Suppressor macrophage (primary cell): ENCODE results near the gene SPINDOC.
"Not testable (repeated sequence)": the region's sequence is repeated elsewhere in the genome, so short reads cannot be mapped to it uniquely, and the experiment has no call there.

Experiments used
- DNase-seq, 4 experiments: peaks; one replicate each; pipeline ENCODE4 v3.0.0-alpha.2; 2020 to 2022

The SPINDOC gene

DNA sequence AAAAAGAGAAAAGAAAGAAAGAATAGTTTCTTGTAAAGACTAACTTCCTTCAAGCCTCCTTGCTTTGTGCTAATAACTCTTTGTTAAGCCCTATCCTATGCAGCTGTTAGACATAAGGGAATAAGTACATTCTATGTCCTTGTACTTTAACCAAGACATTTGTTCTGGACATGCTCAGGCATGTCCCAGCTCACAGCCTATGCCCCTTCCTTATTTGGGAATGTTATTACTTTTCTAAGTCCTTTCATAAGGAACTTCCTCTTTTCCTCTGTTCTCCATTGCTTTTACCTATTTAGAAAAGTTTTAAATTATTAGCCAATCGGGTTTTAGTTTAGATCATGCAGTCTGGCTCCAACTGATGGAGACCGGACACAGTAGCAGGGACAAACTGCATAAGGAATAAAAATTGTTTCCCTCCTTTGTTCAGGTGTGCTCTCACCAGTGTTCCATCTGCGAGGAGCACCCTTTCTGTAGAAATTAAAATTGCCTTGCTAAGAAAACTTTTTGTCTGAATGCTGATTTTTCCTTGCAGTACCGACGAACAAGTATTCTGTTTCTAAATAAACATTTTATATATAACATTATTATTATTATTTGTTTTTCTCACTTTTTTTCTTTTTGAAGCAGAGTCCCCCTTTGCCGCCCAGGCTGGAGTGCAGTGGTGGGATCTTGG lies 21.6 kb upstream of the SPINDOC start:
- DNase-seq, result no peak

DNA sequence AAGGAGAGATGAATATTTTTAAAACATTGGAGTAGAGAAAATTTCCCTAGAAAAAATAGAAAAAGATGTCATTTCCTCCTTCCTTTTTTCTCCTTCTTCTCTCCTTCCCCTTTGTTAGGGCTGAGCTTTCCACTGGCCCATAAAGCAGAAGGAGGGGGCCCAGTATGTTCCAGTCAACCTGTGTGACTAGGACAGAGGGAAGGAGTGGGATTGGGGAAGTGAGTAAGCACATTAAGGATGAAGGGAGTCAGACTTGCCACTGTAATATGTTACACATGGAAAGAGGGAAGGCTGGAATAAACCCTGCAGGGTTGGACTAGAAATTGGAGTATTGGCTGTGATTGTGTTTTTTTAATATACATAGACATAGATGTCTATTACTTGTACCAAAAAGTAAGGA lies 20.1 kb upstream of the SPINDOC start:
- peak; percentile 59 to 82 (median 67) for DNase-seq

DNA sequence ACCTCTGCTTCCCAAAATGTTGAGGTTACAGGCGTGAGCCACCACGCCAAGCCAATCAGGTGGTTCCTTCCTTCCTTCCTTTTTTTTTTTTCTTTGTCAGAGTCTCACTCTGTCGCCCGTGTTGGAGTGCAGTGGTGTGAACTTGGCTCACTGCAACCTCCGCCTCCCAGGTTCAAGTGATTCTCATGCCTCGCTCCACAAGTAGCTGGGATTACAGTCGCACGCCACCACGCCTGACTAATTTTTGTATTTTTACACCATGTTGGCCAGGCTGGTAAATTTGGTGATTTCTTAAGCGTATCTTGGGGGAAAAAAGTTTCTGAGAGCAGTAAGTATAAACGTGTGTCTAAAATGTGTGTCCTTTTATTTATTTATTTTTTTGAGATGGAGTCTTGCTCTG lies 18.2 kb upstream of the SPINDOC start:
- no peak for DNase-seq

GRCh38 chr11:63800921-63801320 lies 12.3 kb upstream of the SPINDOC start:
- no peak for DNase-seq

DNA sequence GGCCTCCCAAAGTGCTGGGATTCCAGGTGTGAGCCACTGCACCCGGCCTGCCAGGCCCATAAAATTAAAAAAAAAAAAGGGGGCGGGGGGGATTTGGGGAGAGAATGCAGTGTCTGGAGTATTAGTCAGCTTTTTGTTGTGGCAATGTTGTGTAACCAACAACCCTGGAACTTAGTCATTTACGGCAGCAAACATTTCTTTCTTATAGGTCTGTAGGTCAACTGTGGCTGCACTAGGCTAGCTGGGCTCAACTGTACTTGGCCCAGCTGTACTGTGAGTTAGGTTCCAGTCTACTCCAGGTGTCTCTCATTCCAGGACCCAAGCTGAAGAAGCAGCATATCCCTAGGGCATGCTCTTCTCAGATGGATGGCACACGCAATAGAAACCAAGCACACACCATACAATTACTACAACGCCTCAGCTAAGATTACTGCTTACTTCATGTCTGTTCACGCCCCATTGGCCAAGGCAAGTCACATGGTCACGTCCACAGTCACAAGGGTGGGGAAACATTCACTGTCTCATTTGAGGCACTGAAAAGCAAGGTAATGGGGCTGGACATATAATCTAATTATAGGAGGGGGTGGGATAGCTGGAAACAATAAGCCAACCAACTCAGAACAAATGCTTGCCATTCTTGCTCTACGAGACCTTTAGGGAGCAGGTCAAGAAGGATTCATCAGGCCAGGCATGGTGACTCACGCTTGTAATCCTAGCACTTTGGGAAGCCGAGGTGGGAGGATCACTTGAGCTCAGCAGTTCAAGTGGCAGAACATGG lies 10.4 kb upstream of the SPINDOC start:
- no peak for DNase-seq

DNA sequence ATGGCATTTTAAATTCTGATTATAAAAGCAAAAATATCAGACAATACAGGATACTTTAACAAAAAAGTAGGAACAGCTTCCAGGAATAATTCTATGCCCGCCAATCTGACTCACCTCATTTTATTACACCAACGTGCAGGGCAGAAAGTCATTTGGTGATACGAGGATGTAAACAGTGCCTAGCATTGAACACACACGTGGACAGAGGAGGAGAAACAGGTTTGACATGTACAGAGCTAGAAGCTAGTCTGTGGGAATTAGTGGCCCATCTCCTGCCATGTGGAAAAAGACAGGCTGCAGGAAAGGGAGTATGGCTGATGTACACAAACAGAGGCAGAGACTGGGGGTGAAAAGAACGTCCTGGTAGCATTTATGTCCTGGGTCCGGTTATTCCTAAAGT lies 9.0 kb upstream of the SPINDOC start:
- DNase-seq, result no peak

- no peak for DNase-seq
Measured at GRCh38 chr11:63805844-63806415, 7.3 kb upstream of the SPINDOC start.

GRCh38 chr11:63810383-63810782 lies 2.9 kb upstream of the SPINDOC start:
- DNase-seq, result not testable (repeated sequence)

DNA sequence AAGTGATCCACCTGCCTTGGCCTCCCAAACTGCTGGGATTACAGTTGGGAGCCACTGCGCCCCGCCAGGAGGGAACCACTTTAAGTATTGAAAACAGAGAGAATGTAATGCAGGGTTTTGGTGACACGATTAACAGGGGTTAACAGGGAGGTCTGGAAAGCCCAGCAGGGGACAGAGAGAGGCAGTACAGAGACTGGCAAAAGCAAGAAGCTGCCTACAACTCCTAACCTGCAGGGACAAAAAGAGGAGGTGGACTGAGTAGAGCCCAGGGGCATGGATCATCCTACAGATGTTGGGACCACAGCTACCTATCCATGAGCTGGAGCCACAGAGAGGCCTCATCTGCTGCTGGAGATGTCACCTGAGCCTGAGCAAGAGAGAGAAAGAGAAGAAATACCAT lies 1.7 kb upstream of the SPINDOC start:
- no peak for DNase-seq

- peak; percentile 30 to 70 (median 40) for DNase-seq
Measured at GRCh38 chr11:63813563-63814382, 517 bp downstream of the SPINDOC start.

- DNase-seq, result no peak
Measured at GRCh38 chr11:63814383-63814736, 1.1 kb downstream of the SPINDOC start.

GRCh38 chr11:63816166-63816565 lies 2.9 kb downstream of the SPINDOC start:
- peak in 1 of 4 experiments; percentile 29 for DNase-seq

DNA sequence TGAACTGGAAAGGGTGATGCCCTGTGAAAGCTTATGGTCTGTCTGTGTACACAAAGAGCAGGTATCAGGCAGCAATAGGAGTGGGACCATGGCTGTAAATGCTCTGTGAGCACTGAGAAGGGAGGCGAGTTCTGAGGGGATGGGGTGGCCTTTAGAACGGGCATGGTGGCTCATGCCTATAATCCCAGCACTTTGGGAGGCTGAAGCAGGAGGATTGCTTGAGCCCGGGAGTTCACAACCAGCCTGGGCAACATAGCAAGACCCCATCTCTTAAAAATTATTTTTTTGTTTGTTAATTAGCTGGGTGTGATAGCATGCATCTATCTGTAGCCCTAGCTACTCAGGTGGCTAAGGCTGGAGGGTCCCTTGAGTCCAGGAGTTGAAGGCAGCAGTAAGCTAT lies 3.5 kb downstream of the SPINDOC start:
- DNase-seq, result no peak

DNA sequence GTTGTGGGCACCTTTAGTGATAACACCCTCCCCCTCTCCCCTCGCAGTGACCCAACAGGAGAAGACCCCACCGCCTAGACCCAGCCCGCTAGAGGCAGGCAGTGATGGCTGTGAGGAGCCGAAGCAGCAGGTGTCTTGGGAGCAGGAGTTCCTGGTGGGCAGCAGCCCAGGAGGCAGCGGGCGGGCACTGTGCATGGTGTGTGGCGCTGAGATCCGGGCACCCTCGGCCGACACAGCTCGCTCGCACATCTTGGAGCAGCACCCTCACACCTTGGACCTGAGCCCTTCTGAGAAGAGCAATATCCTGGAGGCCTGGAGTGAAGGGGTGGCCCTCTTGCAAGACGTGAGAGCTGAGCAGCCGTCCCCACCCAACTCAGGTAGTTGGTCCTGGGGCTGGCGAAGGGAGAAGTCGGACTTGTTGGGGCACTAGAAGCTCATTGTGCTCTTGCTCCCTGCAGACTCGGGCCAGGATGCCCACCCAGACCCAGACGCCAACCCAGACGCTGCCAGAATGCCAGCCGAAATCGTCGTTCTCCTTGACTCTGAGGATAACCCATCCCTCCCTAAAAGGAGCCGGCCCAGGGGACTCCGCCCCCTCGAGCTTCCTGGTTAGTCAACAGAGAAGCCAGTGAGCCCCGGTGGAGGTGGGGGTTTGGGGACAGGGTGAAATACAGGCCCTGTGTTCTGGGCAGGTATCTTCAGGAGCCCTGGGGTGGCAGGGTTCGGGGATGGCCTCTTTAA lies 4.7 kb downstream of the SPINDOC start:
- DNase-seq, result no peak

DNA sequence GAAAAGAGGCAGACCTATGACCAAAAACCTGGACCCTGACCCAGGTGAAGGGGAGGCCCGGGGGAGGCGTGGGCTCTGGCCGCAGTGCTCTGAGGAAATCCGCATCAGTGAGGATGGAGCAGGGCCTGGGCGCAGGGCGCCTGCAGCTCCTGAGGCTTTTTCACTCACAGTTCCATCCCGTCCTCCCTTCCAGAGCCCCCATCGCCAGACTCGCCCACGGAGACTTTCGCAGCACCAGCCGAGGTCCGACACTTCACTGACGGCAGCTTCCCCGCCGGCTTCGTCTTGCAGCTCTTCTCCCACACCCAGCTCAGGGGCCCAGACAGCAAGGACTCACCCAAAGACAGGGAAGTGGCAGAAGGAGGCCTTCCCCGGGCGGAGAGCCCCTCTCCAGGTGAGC lies 5.4 kb downstream of the SPINDOC start:
- DNase-seq, result no peak

- DNase-seq, result no peak
Measured at GRCh38 chr11:63821411-63821810, 8.2 kb downstream of the SPINDOC start.

- DNase-seq, result no peak
Measured at GRCh38 chr11:63826471-63827190, 13.4 kb downstream of the SPINDOC start.

- DNase-seq, result no peak
Measured at GRCh38 chr11:63829823-63830489, 16.7 kb downstream of the SPINDOC start.

- no peak for DNase-seq
Measured at GRCh38 chr11:63831326-63831725, 18.1 kb downstream of the SPINDOC start.

DNA sequence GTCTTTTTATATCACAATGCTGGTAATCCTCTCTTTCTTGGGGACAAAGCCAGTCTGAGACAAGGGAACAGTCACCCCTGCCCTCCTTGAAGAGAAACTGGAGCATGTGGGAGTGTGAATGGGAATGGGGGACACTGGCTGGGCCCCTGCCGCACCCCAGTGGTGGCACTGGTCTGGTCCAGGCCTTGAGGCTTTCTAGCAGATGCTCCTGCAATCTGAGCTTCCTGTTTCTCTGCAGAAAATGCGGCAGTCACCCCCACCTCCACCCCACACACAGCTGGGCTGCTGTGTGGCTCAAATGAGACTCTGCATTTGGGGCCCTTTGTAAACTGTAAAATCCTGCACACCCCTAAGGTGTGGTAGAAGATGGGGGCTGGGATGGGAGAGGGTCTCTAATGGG lies 19.1 kb downstream of the SPINDOC start:
- peak; percentile 47 to 77 (median 72) for DNase-seq

GRCh38 chr11:63833048-63833447 lies 19.8 kb downstream of the SPINDOC start:
- DNase-seq, result no peak
